Loucy (cell line): ENCODE results near the gene DOCK8.

Experiments
- CTCF ChIP-seq: fragments of 200-600 bp; sonication (generic); conservative IDR thresholded peaks from 2 replicates; pipeline ENCODE4 v1.5.1; 2014; ENCODE audit warnings: mild to moderate bottlenecking, antibody characterized with exemption, low read length
- EZH2phosphoT487 ChIP-seq: fragments of 200-600 bp; IDR thresholded peaks from 2 replicates; pipeline ENCODE4 v1.6.1; 2018; ENCODE audit warnings: antibody characterized with exemption, mild to moderate bottlenecking, moderate library complexity, borderline replicate concordance

- TF ChIP-seq CTCF (no peak), EZH2phosphoT487 (no peak)
Observed at GRCh38 chr9:462606-463005, 247.9 kb downstream of the DOCK8 start.
